HG03280 (cell line): ENCODE data around the gene TARS3.
"Not testable (repeated sequence)": the region's sequence is repeated elsewhere in the genome, so short reads cannot be mapped to it uniquely, and the experiment has no call there.

Source experiments
- ATAC-seq: cut with Tn5 transposase; IDR thresholded peaks from one replicate; pipeline ENCODE4 v1.9.1; 2021; ENCODE audit warnings: mild to moderate bottlenecking, moderate library complexity; ENCODE audit not compliant: unreplicated experiment

Gene TARS3

GRCh38 chr15:101657171-101657570 lies 67.1 kb downstream of the TARS3 start:
- ATAC-seq: no peak

GRCh38 chr15:101654624-101655337 lies 69.5 kb downstream of the TARS3 start:
- ATAC-seq: not testable (repeated sequence)

GRCh38 chr15:101654171-101654570 lies 70.1 kb downstream of the TARS3 start:
- no peak for ATAC-seq

- ATAC-seq: no peak
Measured at GRCh38 chr15:101652786-101653430, 71.4 kb downstream of the TARS3 start.

GRCh38 chr15:101652098-101652785 lies 72.0 kb downstream of the TARS3 start, which contains the start of gene TM2D3:
TM2D3 (minus strand) TSS chr15:101652381; CDS start chr15:101652361, 20 bp downstream.
- peak; percentile 88 for ATAC-seq

- ATAC-seq: peak; percentile 42
Measured at GRCh38 chr15:101651554-101652097, 72.6 kb downstream of the TARS3 start.

- no peak for ATAC-seq
Measured at GRCh38 chr15:101650145-101650544, 74.1 kb downstream of the TARS3 start.

GRCh38 chr15:101648356-101648755 lies 75.9 kb downstream of the TARS3 start:
- ATAC-seq: no peak

GRCh38 chr15:101647251-101647650 lies 77.0 kb downstream of the TARS3 start:
- ATAC-seq: no peak

GRCh38 chr15:101646672-101647071 lies 77.6 kb downstream of the TARS3 start:
- ATAC-seq: no peak

GRCh38 chr15:101642361-101642760 lies 81.9 kb downstream of the TARS3 start:
- no peak for ATAC-seq

GRCh38 chr15:101641894-101642293 lies 82.4 kb downstream of the TARS3 start:
- no peak for ATAC-seq

GRCh38 chr15:101641129-101641764 lies 83.0 kb downstream of the TARS3 start:
- ATAC-seq: peak; percentile 64

- no peak for ATAC-seq
Measured at GRCh38 chr15:101639667-101640066, 84.6 kb downstream of the TARS3 start.

GRCh38 chr15:101637919-101638318 lies 86.4 kb downstream of the TARS3 start:
- ATAC-seq: no peak

GRCh38 chr15:101637516-101637915 lies 86.8 kb downstream of the TARS3 start:
- ATAC-seq: no peak

GRCh38 chr15:101637038-101637437 lies 87.2 kb downstream of the TARS3 start:
- ATAC-seq: no peak

- ATAC-seq: no peak
Measured at GRCh38 chr15:101635944-101636727, 88.1 kb downstream of the TARS3 start.

- no peak for ATAC-seq
Measured at GRCh38 chr15:101633356-101633755, 90.9 kb downstream of the TARS3 start.

GRCh38 chr15:101626729-101627128 lies 97.5 kb downstream of the TARS3 start:
- ATAC-seq: not testable (repeated sequence)
